ENCODE data around the gene MGAT5. TPM values are rescaled to one million over a fixed set of nuclear protein-coding genes. Genes with fewer than 3 reads are reported as not detected.

MGAT5 gene
- total RNA-seq, 4 donors from 2014 or later, result 10.3 to 53.2 (median 27.0) TPM

DNA sequence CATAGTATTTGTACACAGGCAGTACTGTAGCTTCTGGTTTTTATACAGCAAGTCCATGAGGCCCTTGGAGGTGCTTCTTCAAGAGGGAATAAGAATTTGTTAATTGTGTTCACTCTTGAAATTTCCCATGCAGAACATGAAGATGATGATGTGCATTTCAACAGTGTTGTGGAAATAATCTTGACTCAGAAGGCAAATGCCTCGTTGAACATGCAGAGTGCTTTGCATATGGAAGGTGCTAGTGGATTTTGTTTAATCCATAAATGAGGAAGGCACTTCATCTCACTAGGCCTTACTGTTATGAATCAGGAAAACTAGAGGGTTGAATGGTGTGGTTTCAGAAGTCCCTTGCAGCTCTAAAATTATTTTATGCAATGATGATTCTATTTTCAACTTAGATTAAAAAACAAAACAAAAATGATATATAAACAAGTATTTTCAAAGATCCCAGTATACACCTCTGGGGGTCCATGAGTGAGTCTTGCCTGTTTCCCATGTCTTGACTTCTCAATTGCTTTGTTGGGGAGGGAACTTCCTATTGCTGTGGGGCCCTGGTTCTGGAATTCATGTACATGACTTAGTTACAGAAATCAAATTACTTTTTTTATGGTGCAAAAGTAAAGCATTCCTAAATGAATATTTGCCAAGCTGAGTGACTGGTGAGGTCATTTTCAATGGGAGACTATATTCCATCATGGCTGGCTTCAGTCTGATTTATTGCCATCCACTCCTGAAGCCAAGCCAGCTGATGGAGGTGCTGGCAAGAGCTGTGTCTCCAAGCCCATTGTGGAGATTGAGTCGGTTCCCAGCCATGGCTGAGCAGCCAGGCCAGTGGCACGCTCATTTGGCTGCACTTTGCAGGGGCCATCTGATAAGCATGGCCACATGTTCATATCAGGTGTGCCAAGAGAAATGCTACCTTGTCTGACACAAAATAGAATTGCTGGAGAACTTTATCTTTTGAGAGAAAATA is 56.5 kb downstream of the MGAT5 start:
- no peak for TF ChIP-seq POLR2A (IDR thresholded peaks at IDR 0.05)
- TF ChIP-seq, protein P1, sequence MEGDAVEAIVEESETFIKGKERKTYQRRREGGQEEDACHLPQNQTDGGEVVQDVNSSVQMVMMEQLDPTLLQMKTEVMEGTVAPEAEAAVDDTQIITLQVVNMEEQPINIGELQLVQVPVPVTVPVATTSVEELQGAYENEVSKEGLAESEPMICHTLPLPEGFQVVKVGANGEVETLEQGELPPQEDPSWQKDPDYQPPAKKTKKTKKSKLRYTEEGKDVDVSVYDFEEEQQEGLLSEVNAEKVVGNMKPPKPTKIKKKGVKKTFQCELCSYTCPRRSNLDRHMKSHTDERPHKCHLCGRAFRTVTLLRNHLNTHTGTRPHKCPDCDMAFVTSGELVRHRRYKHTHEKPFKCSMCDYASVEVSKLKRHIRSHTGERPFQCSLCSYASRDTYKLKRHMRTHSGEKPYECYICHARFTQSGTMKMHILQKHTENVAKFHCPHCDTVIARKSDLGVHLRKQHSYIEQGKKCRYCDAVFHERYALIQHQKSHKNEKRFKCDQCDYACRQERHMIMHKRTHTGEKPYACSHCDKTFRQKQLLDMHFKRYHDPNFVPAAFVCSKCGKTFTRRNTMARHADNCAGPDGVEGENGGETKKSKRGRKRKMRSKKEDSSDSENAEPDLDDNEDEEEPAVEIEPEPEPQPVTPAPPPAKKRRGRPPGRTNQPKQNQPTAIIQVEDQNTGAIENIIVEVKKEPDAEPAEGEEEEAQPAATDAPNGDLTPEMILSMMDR (IDR thresholded peaks at IDR 0.05), result no peak
- H3K9me3 ChIP-seq, result no peaks in the 10 kb centered on the region
- no peaks in the 10 kb centered on the region for H3K27me3 ChIP-seq
- no peaks in the 10 kb centered on the region for H3K4me1 ChIP-seq
- intact Hi-C loops (cut with DNase I; ENCODE audit: low total_unique reads), result no loop called here
- no peak overlapping the region for H3K4me3 ChIP-seq
- no peak overlapping the region for H3K27ac ChIP-seq
- no peaks in the 10 kb centered on the region for H3K36me3 ChIP-seq
- DNase-seq, result no peak

DNA sequence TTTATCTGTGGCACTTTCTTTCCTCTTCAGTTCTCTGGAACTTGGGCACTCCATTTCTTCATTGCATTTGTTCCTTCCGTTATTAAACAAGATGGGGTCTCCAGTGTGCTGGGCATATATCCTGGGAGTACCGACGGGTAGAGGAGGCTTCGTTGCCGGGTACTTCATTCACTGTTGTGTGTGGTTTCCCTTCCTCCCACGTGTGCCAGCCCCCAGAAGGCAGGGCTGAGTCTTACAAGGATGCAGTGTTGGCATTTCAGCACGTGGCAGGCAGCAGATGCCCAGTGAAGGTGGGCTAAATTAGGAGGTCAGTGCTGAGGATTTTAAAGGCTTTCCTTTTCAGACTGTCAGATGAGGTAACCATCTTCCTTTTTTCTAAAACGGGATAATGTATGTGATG is 58.6 kb downstream of the MGAT5 start:
- Histone ChIP-seq H3K36me3 (no peaks in the 10 kb centered on the region), H3K4me3 (no peak overlapping the region), H3K9me3 (no peaks in the 10 kb centered on the region), H3K27me3 (no peaks in the 10 kb centered on the region), H3K27ac (no peak overlapping the region), H3K4me1 (no peaks in the 10 kb centered on the region)
- DNase-seq, result no peak
- no peak for TF ChIP-seq POLR2A (IDR thresholded peaks at IDR 0.05)
- TF ChIP-seq, protein P1 (IDR thresholded peaks at IDR 0.05), result no peak
- intact Hi-C loops (cut with DNase I; ENCODE audit: low total_unique reads), result no loop called here

DNA sequence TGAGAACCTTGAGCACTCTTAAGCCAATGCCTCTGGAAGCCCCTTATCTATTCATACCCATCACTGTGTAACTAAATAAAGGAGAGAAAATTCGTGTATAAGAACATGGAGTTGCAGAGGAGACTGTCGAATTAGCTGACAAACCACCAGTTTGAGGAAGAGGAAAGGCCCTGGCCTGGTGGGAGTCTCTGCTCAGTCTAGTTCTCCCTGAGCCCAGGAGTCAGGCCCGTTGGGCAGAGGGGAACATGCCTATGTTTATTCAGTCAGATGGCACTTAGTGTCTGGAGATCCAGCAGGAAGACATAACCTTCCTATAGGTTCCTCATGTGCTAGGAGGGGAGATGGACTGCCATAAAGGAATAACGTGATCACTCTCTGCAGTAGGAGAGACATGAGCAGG is 60.3 kb downstream of the MGAT5 start:
- no peaks in the 10 kb centered on the region for H3K36me3 ChIP-seq
- no peak overlapping the region for H3K27ac ChIP-seq
- H3K27me3 ChIP-seq, result no peaks in the 10 kb centered on the region
- H3K4me3 ChIP-seq, result no peak overlapping the region
- intact Hi-C loops (cut with DNase I; ENCODE audit: low total_unique reads), result no loop called here
- DNase-seq, result no peak
- no peaks in the 10 kb centered on the region for H3K9me3 ChIP-seq
- TF ChIP-seq, protein P1 (IDR thresholded peaks at IDR 0.05), result no peak
- TF ChIP-seq POLR2A (IDR thresholded peaks at IDR 0.05), result no peak
- no peaks in the 10 kb centered on the region for H3K4me1 ChIP-seq

DNA sequence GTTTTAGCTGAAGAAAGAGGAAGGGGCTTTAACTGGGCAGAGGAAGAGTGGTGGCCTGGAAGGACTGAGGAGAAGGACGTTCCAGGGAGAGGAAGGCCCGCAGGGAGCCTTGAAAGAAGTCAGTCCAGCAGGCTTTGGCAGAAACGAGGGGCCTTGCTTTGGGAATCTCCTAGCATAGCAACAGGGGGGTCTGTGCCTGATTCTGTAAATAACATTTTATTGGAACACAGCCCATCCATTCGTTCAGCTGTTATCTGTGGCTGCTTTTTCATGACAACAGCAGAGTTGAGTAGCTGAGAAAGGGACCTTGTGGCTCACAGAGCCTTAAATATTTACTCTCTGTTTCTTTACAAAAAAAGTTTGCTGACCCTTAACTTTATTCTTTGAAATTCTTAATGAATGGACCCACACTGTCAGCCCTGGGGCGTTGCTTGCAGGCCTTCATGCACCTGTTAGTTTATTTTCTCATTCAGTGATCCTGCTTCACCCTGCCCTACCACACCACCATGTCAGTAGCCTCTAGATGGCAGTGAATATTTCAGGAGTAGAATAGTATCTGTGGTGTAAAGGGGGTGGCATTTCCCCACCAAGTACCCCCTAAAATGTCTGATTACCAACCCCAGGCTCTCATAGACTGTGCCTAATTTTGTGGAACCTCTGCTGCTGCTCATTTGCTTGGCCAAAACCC is 61.0 kb downstream of the MGAT5 start:
- DNase-seq, result no peak
- intact Hi-C loops (cut with DNase I; ENCODE audit: low total_unique reads), result no loop called here
- Histone ChIP-seq H3K36me3 (no peaks in the 10 kb centered on the region), H3K27ac (no peak overlapping the region), H3K4me3 (no peak overlapping the region), H3K9me3 (no peaks in the 10 kb centered on the region), H3K4me1 (no peaks in the 10 kb centered on the region), H3K27me3 (no peaks in the 10 kb centered on the region)
- TF ChIP-seq POLR2A (IDR thresholded peaks at IDR 0.05), result no peak
- TF ChIP-seq, protein P1 (IDR thresholded peaks at IDR 0.05), result no peak

DNA sequence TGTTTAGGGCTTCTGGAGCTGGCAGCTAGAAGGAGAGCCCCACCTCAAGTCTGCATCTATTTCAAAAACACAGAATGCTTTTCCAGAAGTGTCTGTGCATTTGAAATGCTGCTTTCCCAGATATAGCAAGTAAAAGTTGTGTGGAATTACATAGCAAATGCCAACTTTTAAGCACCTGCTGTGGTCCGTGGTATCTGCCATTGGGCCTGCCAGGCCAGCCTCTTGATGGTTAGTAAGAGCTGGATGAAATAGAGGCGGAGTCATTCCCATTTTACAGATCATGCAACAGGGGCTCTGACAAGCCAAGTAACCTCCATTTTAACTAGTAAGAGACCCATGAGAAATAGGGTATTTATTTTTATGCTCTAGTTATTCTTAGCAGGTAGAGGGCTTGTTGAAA is 61.6 kb downstream of the MGAT5 start:
- Histone ChIP-seq H3K9me3 (no peaks in the 10 kb centered on the region), H3K4me1 (no peaks in the 10 kb centered on the region), H3K4me3 (no peak overlapping the region), H3K36me3 (no peaks in the 10 kb centered on the region), H3K27ac (no peak overlapping the region), H3K27me3 (no peaks in the 10 kb centered on the region)
- TF ChIP-seq, protein P1 (IDR thresholded peaks at IDR 0.05), result no peak
- TF ChIP-seq POLR2A (IDR thresholded peaks at IDR 0.05), result no peak
- intact Hi-C loops (cut with DNase I; ENCODE audit: low total_unique reads), result no loop called here
- DNase-seq, result no peak

Data from uterus (tissue), 4 donors.